ENCODE data around the gene PCNT. TPM values are rescaled to one million over a fixed set of nuclear protein-coding genes. Genes with fewer than 3 reads are reported as not detected.

The PCNT gene
- polyA plus RNA-seq, 1 donor from 2014 or later: 28.2 TPM

GRCh38 chr21:46274797-46275390 lies 49.1 kb upstream of the PCNT start:
- H3K4me2 ChIP-seq (ENCODE audit: low read length): no peak overlapping the region
- H3K27ac ChIP-seq (ENCODE audit: low read length): no peak overlapping the region
- no peaks in the 10 kb centered on the region for H3K79me2 ChIP-seq (replicated peaks; ENCODE audit: insufficient read depth, low read length)
- H3K9me2 ChIP-seq (ENCODE audit: insufficient read depth, low read length): no peaks in the 10 kb centered on the region
- no peaks in the 10 kb centered on the region for H3F3A ChIP-seq (ENCODE audit: insufficient read depth, low read length, poor library complexity, severe bottlenecking)
- no peaks in the 10 kb centered on the region for H4K20me1 ChIP-seq (ENCODE audit: insufficient read depth)
- H3K9ac ChIP-seq (ENCODE audit: low read length): no peak overlapping the region
- H3K4me3 ChIP-seq (ENCODE audit: low read length): no peak overlapping the region
- H3K36me3 ChIP-seq (ENCODE audit: insufficient read depth, low read length): no peaks in the 10 kb centered on the region
- no peaks in the 10 kb centered on the region for H3K27me3 ChIP-seq (ENCODE audit: insufficient read depth, low read depth, low read length)
- TF ChIP-seq EZH2 (IDR thresholded peaks at IDR 0.05; ENCODE audit: borderline replicate concordance, insufficient read depth, low read length, poor library complexity, severe bottlenecking): no peak
- no peak for TF ChIP-seq CTCF (IDR thresholded peaks at IDR 0.05; ENCODE audit: poor library complexity, severe bottlenecking)
- TF ChIP-seq TAF1 (IDR thresholded peaks at IDR 0.05; ENCODE audit: low read depth): no peak
- TF ChIP-seq MXI1 (conservative IDR thresholded peaks at IDR 0.05; ENCODE audit: poor library complexity, severe bottlenecking): no peak
- no peak for TF ChIP-seq SMC3 (conservative IDR thresholded peaks at IDR 0.05; ENCODE audit: poor library complexity)
- no peak for TF ChIP-seq REST (IDR thresholded peaks at IDR 0.05; ENCODE audit: borderline replicate concordance)
- TF ChIP-seq POLR2AphosphoS5 (IDR thresholded peaks at IDR 0.05): no peak
- TF ChIP-seq RAD21 (conservative IDR thresholded peaks at IDR 0.05): no peak
- TF ChIP-seq EP300 (conservative IDR thresholded peaks at IDR 0.05; ENCODE audit: poor library complexity, severe bottlenecking): no peak
- no peaks in the 10 kb centered on the region for H3K9me3 ChIP-seq (ENCODE audit: low read length)
- no peak overlapping the region for H2AFZ ChIP-seq (ENCODE audit: low read depth, low read length)

GRCh38 chr21:46284077-46284644 lies 39.8 kb upstream of the PCNT start:
- Histone ChIP-seq H3F3A (ENCODE audit: insufficient read depth, low read length, poor library complexity, severe bottlenecking) (no peaks in the 10 kb centered on the region), H4K20me1 (ENCODE audit: insufficient read depth) (no peaks in the 10 kb centered on the region), H3K4me3 (ENCODE audit: low read length) (peak overlapping the region; percentile 89), H3K27me3 (ENCODE audit: insufficient read depth, low read depth, low read length) (no peaks in the 10 kb centered on the region), H3K79me2 (replicated peaks; ENCODE audit: insufficient read depth, low read length) (peaks cover 39% of the 10 kb centered on the region), H3K9ac (ENCODE audit: low read length) (no peak overlapping the region), H3K4me2 (ENCODE audit: low read length) (peak overlapping the region; percentile 83), H3K27ac (ENCODE audit: low read length) (no peak overlapping the region), H3K9me2 (ENCODE audit: insufficient read depth, low read length) (no peaks in the 10 kb centered on the region), H2AFZ (ENCODE audit: low read depth, low read length) (no peak overlapping the region), H3K9me3 (ENCODE audit: low read length) (no peaks in the 10 kb centered on the region), H3K36me3 (ENCODE audit: insufficient read depth, low read length) (peaks cover 9% of the 10 kb centered on the region)
- no peak for TF ChIP-seq RAD21 (conservative IDR thresholded peaks at IDR 0.05)
- no peak for TF ChIP-seq MXI1 (conservative IDR thresholded peaks at IDR 0.05; ENCODE audit: poor library complexity, severe bottlenecking)
- TF ChIP-seq REST (IDR thresholded peaks at IDR 0.05; ENCODE audit: borderline replicate concordance): no peak
- no peak for TF ChIP-seq EP300 (conservative IDR thresholded peaks at IDR 0.05; ENCODE audit: poor library complexity, severe bottlenecking)
- TF ChIP-seq POLR2AphosphoS5 (IDR thresholded peaks at IDR 0.05): no peak
- TF ChIP-seq CTCF (IDR thresholded peaks at IDR 0.05; ENCODE audit: poor library complexity, severe bottlenecking): no peak
- no peak for TF ChIP-seq EZH2 (IDR thresholded peaks at IDR 0.05; ENCODE audit: borderline replicate concordance, insufficient read depth, low read length, poor library complexity, severe bottlenecking)
- TF ChIP-seq TAF1 (IDR thresholded peaks at IDR 0.05; ENCODE audit: low read depth): no peak
